Measurements from ENCODE around the gene POPDC3. TPM values are rescaled to one million over a fixed set of nuclear protein-coding genes. Genes with fewer than 3 reads are reported as not detected.

The POPDC3 gene
- total and polyA plus RNA-seq, 10 donors = 0.08 to 0.24 TPM; not detected in 8

DNA sequence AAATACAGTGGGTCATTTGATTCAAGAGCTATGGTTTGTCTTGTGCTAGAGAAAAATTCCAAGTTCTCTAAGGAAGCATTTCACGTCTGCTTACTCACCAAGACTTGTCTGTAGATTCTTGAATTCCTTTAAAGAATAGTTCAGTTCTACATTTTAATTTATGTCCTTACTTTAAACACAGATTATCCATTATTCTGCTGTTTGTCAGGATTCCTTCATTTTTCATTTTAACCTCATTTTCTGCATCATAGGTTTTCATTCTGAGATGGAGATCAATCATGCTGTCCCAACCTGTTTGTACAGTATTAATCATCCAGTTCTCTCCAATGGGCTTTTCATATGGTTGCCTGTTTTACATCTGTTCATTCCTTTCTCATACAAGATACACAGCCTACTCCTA is 24.5 kb upstream of the POPDC3 start:
- Histone ChIP-seq H3K9me3 (no peaks in the 10 kb centered on the region), H3K4me1 (no peaks in the 10 kb centered on the region), H3K36me3 (no peaks in the 10 kb centered on the region), H3K4me3 (no peak overlapping the region), H3K27ac (no peak overlapping the region), H3K27me3 (replicated peaks in 1 of 7) (no peaks in the 10 kb centered on the region)
- intact Hi-C loops (cut with DNase I; ENCODE audit: low total_unique reads) = no loop called here
- no peak for TF ChIP-seq POLR2AphosphoS5 (IDR thresholded peaks at IDR 0.05)
- TF ChIP-seq, protein P1, sequence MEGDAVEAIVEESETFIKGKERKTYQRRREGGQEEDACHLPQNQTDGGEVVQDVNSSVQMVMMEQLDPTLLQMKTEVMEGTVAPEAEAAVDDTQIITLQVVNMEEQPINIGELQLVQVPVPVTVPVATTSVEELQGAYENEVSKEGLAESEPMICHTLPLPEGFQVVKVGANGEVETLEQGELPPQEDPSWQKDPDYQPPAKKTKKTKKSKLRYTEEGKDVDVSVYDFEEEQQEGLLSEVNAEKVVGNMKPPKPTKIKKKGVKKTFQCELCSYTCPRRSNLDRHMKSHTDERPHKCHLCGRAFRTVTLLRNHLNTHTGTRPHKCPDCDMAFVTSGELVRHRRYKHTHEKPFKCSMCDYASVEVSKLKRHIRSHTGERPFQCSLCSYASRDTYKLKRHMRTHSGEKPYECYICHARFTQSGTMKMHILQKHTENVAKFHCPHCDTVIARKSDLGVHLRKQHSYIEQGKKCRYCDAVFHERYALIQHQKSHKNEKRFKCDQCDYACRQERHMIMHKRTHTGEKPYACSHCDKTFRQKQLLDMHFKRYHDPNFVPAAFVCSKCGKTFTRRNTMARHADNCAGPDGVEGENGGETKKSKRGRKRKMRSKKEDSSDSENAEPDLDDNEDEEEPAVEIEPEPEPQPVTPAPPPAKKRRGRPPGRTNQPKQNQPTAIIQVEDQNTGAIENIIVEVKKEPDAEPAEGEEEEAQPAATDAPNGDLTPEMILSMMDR (IDR thresholded peaks at IDR 0.05 in 8 of 11, conservative IDR thresholded peaks at IDR 0.05 in 3 of 11) = no peak
- no peak for TF ChIP-seq POLR2A (IDR thresholded peaks at IDR 0.05)
- DNase-seq = no peak
- 66 to 87% (median 84%) methylated on average over 1 of the region's 1 CpG for WGBS, 5 donors

DNA sequence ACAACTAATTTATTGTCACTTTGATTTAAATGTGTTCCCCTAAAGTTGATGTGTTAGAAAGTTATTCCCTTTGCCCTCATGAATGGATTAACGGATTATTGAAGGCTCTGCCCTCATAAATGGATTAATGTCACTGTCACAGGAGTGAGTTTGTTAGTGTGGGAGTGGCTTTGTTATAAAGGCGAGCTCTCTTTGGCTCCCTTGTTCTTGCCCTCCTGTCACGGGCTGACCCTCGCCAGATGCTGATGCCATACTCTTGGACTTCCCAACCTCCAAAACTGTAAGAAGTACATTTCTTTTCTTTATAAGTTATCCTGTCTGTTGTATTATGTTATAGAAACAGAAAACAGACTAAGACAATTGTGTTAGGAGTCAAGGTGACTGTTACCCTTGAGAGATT is 22.7 kb upstream of the POPDC3 start:
- TF ChIP-seq, protein P1 (IDR thresholded peaks at IDR 0.05 in 8 of 11, conservative IDR thresholded peaks at IDR 0.05 in 3 of 11) = no peak
- TF ChIP-seq POLR2AphosphoS5 (IDR thresholded peaks at IDR 0.05) = no peak
- no peak for TF ChIP-seq POLR2A (IDR thresholded peaks at IDR 0.05)
- H3K9me3 ChIP-seq = peaks cover 0 to 2% (median 0%) of the 10 kb centered on the region in 8 donors
- intact Hi-C loops (cut with DNase I; ENCODE audit: low total_unique reads) = no loop called here
- WGBS, 5 donors = 73 to 89% (median 84%) methylated on average over 4 of the region's 4 CpGs
- H3K27ac ChIP-seq = no peak overlapping the region
- no peak for DNase-seq
- H3K36me3 ChIP-seq = no peaks in the 10 kb centered on the region
- H3K27me3 ChIP-seq (replicated peaks in 1 of 7) = no peaks in the 10 kb centered on the region
- no peak overlapping the region for H3K4me3 ChIP-seq
- no peaks in the 10 kb centered on the region for H3K4me1 ChIP-seq

DNA sequence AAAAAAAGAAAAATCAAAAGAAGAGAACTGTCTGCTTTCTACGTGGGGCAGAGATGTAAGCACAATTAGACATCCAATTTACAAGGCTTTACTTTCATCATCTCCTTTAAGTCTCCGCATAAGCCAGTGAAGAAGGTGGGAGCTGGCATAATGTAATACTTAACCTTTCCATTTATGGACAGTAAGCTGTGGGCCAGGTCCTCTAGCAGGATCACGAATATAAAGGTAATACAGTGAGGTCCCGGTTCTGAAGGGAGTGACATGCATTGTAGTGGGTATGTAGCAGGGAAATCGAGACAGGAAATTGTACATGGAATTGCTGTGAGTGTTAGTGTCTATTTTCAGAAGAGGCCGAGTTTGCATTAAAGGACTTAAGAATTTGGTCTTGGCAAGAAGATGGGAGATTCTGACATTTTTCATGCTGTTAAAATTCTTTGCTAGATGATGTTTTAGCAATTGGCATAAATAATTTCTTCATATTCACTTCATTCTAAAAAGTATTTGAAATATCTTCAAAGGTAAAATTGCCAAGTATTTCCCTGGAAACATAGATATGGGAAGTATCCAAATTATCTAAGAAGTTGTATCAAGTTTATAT is 20.4 kb upstream of the POPDC3 start:
- Histone ChIP-seq H3K4me1 (no peaks in the 10 kb centered on the region), H3K27me3 (replicated peaks in 1 of 7) (peaks cover 0 to 9% (median 0%) of the 10 kb centered on the region in 7 donors), H3K9me3 (peaks cover 0 to 7% (median 0%) of the 10 kb centered on the region in 8 donors), H3K4me3 (no peak overlapping the region), H3K27ac (no peak overlapping the region), H3K36me3 (no peaks in the 10 kb centered on the region)
- intact Hi-C loops (cut with DNase I; ENCODE audit: low total_unique reads) = no loop called here
- 71 to 77% (median 74%) methylated on average over 6 of the region's 6 CpGs for WGBS, 5 donors
- TF ChIP-seq POLR2AphosphoS5 (IDR thresholded peaks at IDR 0.05) = no peak
- no peak for DNase-seq

DNA sequence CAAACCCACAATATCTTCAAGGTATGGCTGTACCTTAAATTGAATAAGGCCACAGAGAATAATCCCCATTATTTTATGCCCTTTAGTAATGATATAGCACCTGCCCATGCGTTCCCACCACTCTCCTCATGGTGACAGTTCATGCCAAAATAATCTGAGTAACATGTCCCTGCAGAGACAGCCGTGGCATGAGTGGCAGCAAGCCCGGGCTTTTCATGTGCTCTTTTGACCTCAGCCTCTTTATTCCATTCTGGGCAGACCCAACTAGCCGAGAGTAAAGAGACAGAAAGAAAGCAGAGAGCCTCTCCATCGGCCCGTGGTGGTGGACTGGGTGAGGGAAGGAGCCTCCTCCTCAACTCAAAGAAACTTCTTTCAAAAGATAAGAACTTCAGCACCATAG is 19.9 kb upstream of the POPDC3 start:
- peaks cover 0 to 9% (median 0%) of the 10 kb centered on the region in 7 donors for H3K27me3 ChIP-seq (replicated peaks in 1 of 7)
- 48 to 73% (median 61%) methylated on average over 6 of the region's 6 CpGs for WGBS, 5 donors
- TF ChIP-seq POLR2AphosphoS5 (IDR thresholded peaks at IDR 0.05) (no peak), POLR2A (IDR thresholded peaks at IDR 0.05) (no peak)
- TF ChIP-seq, protein P1 (IDR thresholded peaks at IDR 0.05 in 8 of 11, conservative IDR thresholded peaks at IDR 0.05 in 3 of 11) = no peak
- H3K27ac ChIP-seq = no peak overlapping the region
- H3K9me3 ChIP-seq = peaks cover 0 to 7% (median 0%) of the 10 kb centered on the region in 8 donors
- no peak overlapping the region for H3K4me3 ChIP-seq
- no peaks in the 10 kb centered on the region for H3K36me3 ChIP-seq
- H3K4me1 ChIP-seq = no peaks in the 10 kb centered on the region
- no peak for DNase-seq
- intact Hi-C loops (cut with DNase I; ENCODE audit: low total_unique reads) = no loop called here
